HCT116 (cell line): Measurements from ENCODE around the gene HUWE1. TPM values are rescaled to one million over a fixed set of nuclear protein-coding genes. Genes with fewer than 3 reads are reported as not detected.

Experiments
- ATAC-seq: fragments of 200-7000 bp; cut with Tn5 transposase; 2 replicates; pipeline ENCODE4 v1.9.1; 2020; ENCODE audit warnings: mild to moderate bottlenecking, moderate library complexity
- BruUV-seq: library from RNA; stranded (reverse); fragments of 400-500 nt; replicated peaks from 2 replicates; lab custom pipeline; 2021; lab: Mats Ljungman, UMichigan
- CTCF ChIA-PET: fragments of 300-600 bp; sonication (Branson Sonifier 250); formaldehyde crosslinking; loops from one replicate; lab custom pipeline; 2021; ENCODE audit warnings: antibody characterized with exemption; lab: Charles Lee
- POLR2A ChIA-PET: fragments of 300-600, 350-600 bp; sonication (Branson Sonifier 250); formaldehyde crosslinking; loops from one replicate; lab custom pipeline; 2021; ENCODE audit warnings: antibody characterized with exemption; lab: Charles Lee
- RAD21 ChIA-PET, 2 experiments: fragments of 300-600 bp; sonication (Branson Sonifier 250); formaldehyde crosslinking; loops; one replicate each; lab custom pipeline; 2023; ENCODE audit warnings: low total read pairs in 2 of 2; ENCODE audit not compliant: uncharacterized antibody in 2 of 2, unreplicated experiment in 2 of 2, low non-redundant PET in 1 of 2; lab: Charles Lee
- DNase-seq: peaks from one replicate; pipeline ENCODE4 v3.0.0-alpha.2; 2010; ENCODE audit warnings: low read depth, low spot score
- H2AFZ ChIP-seq: fragments of 200-600 bp; shearing (Covaris generic), sonication (generic); 2 replicates; pipeline ENCODE4 v1.6.1; 2017; ENCODE audit warnings: low read depth, mixed run types, mixed read lengths, antibody characterized with exemption, low read length; ENCODE audit not compliant: poor library complexity, severe bottlenecking
- H3K27ac ChIP-seq: 2 replicates; pipeline ENCODE4 v1.5.1; 2012; ENCODE audit warnings: low read depth, low read length
- H3K27me3 ChIP-seq: fragments of 200-600 bp; sonication (generic); 2 replicates; pipeline ENCODE4 v1.6.1; 2016; ENCODE audit warnings: mixed run types, low read length, mixed read lengths; ENCODE audit not compliant: insufficient read depth
- H3K36me3 ChIP-seq, 2 experiments: fragments of 200-500 bp in 1 of 2; fragments of 200-600 bp in 1 of 2; sonication (Bioruptor generic) in 1 of 2; sonication (generic) in 1 of 2; 2 replicates each; pipeline versions ENCODE4 v1.5.1 to v1.6.1; 2014 to 2016; ENCODE audit warnings: low read length in 2 of 2, inconsistent platforms in 1 of 2, mixed read lengths in 1 of 2, mixed run types in 1 of 2; ENCODE audit not compliant: insufficient read depth in 2 of 2, control insufficient read depth in 1 of 2
- H3K4me1 ChIP-seq, 2 experiments: fragments of 200-600 bp in 1 of 2; sonication (generic) in 1 of 2; 2 replicates each; pipeline versions ENCODE4 v1.5.1 to v1.6.1; 2012 to 2017; ENCODE audit warnings: low read length in 2 of 2, inconsistent platforms in 1 of 2, mild to moderate bottlenecking in 1 of 2, mixed read lengths in 1 of 2, mixed run types in 1 of 2, moderate library complexity in 1 of 2; ENCODE audit not compliant: insufficient read depth in 2 of 2, control insufficient read depth in 1 of 2
- H3K4me2 ChIP-seq: fragments of 200-600 bp; sonication (generic); 2 replicates; pipeline ENCODE4 v1.6.1; 2017; ENCODE audit warnings: mixed run types, low read length, mixed read lengths
- H3K4me3 ChIP-seq, 2 experiments: fragments of 200-600 bp in 1 of 2; sonication (generic) in 1 of 2; replicated peaks in 1 of 2; 2 replicates each; pipeline ENCODE4 v1.5.1; 2011 to 2016; ENCODE audit warnings: low read length in 2 of 2, control low read depth in 1 of 2, low read depth in 1 of 2, mild to moderate bottlenecking in 1 of 2, mixed read lengths in 1 of 2, mixed run types in 1 of 2
- H3K79me2 ChIP-seq: fragments of 200-600 bp; sonication (generic); 2 replicates; pipeline ENCODE4 v1.6.1; 2017; ENCODE audit warnings: mild to moderate bottlenecking, mixed run types, low read length, moderate library complexity, mixed read lengths; ENCODE audit not compliant: insufficient read depth
- H3K9ac ChIP-seq: fragments of 200-600 bp; sonication (generic); 2 replicates; pipeline ENCODE4 v1.6.1; 2016; ENCODE audit warnings: low read length, mixed read lengths
- H3K9me2 ChIP-seq: fragments of 200-600 bp; sonication (generic), shearing (Covaris generic); 2 replicates; pipeline ENCODE4 v1.6.1; 2017; ENCODE audit warnings: mixed run types, mild to moderate bottlenecking, moderate library complexity; ENCODE audit not compliant: insufficient read depth
- H3K9me3 ChIP-seq, 2 experiments: fragments of 200-500 bp in 1 of 2; fragments of 200-600 bp in 1 of 2; sonication (Bioruptor generic) in 1 of 2; sonication (generic) in 1 of 2; 2 replicates each; pipeline ENCODE4 v1.6.1; 2014 to 2017; ENCODE audit warnings: low read length in 2 of 2, mixed read lengths in 2 of 2, inconsistent platforms in 1 of 2, low read depth in 1 of 2, mild to moderate bottlenecking in 1 of 2, mixed run types in 1 of 2, moderate library complexity in 1 of 2; ENCODE audit not compliant: control insufficient read depth in 1 of 2, insufficient read depth in 1 of 2
- H4K20me1 ChIP-seq: fragments of 200-600 bp; sonication (generic), shearing (Covaris generic); 2 replicates; pipeline ENCODE4 v1.6.1; 2017; ENCODE audit warnings: mixed run types, mild to moderate bottlenecking, moderate library complexity; ENCODE audit not compliant: insufficient read depth
- ATF3 ChIP-seq: IDR thresholded peaks from 2 replicates; pipeline ENCODE4 v1.6.1; 2012
- CBX3 ChIP-seq: IDR thresholded peaks from 2 replicates; pipeline ENCODE4 v1.6.1; 2012; ENCODE audit warnings: low read depth
- CEBPB ChIP-seq: IDR thresholded peaks from 2 replicates; pipeline ENCODE4 v1.6.1; 2012; ENCODE audit warnings: low read depth
- ELF1 ChIP-seq: IDR thresholded peaks from 2 replicates; pipeline ENCODE4 v1.6.1; 2012; ENCODE audit warnings: low read depth, borderline replicate concordance
- EZH2 ChIP-seq: fragments of 200-600 bp; sonication (generic); IDR thresholded peaks from 2 replicates; pipeline ENCODE4 v1.6.1; 2017; ENCODE audit warnings: antibody characterized with exemption, mixed run types
- EZH2phosphoT487 ChIP-seq: fragments of 200-600 bp; IDR thresholded peaks from 2 replicates; pipeline ENCODE4 v1.6.1; 2018; ENCODE audit warnings: antibody characterized with exemption, borderline replicate concordance
- FOSL1 ChIP-seq: IDR thresholded peaks from 2 replicates; pipeline ENCODE4 v1.6.1; 2012; ENCODE audit warnings: low read depth
- POLR2A ChIP-seq: IDR thresholded peaks from 2 replicates; pipeline ENCODE4 v1.7.0; 2011; ENCODE audit warnings: borderline replicate concordance; ENCODE audit not compliant: insufficient read depth, insufficient read length; ENCODE audit errors: extremely low read depth
- POLR2AphosphoS5 ChIP-seq: IDR thresholded peaks from 2 replicates; pipeline ENCODE4 v1.6.1; 2011; ENCODE audit warnings: mild to moderate bottlenecking, low read depth, low read length, moderate library complexity
- SIN3A ChIP-seq: IDR thresholded peaks from 2 replicates; pipeline ENCODE4 v1.6.1; 2012; ENCODE audit warnings: low read depth
- SP1 ChIP-seq: IDR thresholded peaks from 2 replicates; pipeline ENCODE4 v1.6.1; 2012; ENCODE audit warnings: low read depth
- TCF7L2 ChIP-seq: IDR thresholded peaks from 2 replicates; pipeline ENCODE4 v1.7.0; 2011; ENCODE audit warnings: borderline replicate concordance, inconsistent platforms; ENCODE audit not compliant: insufficient read depth, insufficient read length; ENCODE audit errors: extremely low read depth
- YY1 ChIP-seq: IDR thresholded peaks from 2 replicates; pipeline ENCODE4 v1.6.1; 2011; ENCODE audit warnings: low read length, low read depth, moderate library complexity, mild to moderate bottlenecking; ENCODE audit not compliant: insufficient replicate concordance; ENCODE audit errors: extremely low read depth
- ZBTB33 ChIP-seq: IDR thresholded peaks from 2 replicates; pipeline ENCODE4 v1.6.1; 2011; ENCODE audit warnings: mild to moderate bottlenecking, low read length, moderate library complexity; ENCODE audit not compliant: insufficient replicate concordance; ENCODE audit errors: extremely low read depth
- ZFX ChIP-seq: fragments of 450-650 bp; IDR thresholded peaks from 2 replicates; pipeline ENCODE4 v1.6.1; 2017
- intact Hi-C: fragments of 100-400 bp; cut with micrococcal nuclease; formaldehyde crosslinking; loops from 2 replicates; pipeline ENCODE4 v1.10.0; 2022
- total RNA-seq: library from RNA; stranded (reverse); gene quantifications from one replicate; pipeline ENCODE4 v1.2.1, GENCODE V29; 2021; ENCODE audit not compliant: unreplicated experiment
- TF ChIP-seq, protein P1 (sequence below): IDR thresholded peaks from 2 replicates; pipeline ENCODE4 v1.6.1; 2012

Gene HUWE1
- total RNA-seq, 1 experiment from 2014 or later: 197 TPM

GRCh38 chrX:53605004-53605403 is 81.5 kb downstream of the HUWE1 start:
- CTCF ChIA-PET: no interaction called here

GRCh38 chrX:53599781-53600396 is 86.6 kb downstream of the HUWE1 start:
- Histone ChIP-seq H3K27me3 (no peaks in the 10 kb centered on the region), H3K4me2 (no peak overlapping the region), H3K9me2 (no peaks in the 10 kb centered on the region), H3K79me2 (peaks cover 17% of the 10 kb centered on the region; the same call in 1 of the 2 replicates), H3K4me1 (no peaks in the 10 kb centered on the region), H3K36me3 (peaks cover 27 to 30% of the 10 kb centered on the region in 2 experiments; a peak in 3 of 4 replicates), H3K9me3 (no peaks in the 10 kb centered on the region), H3K27ac (no peak overlapping the region), H3K9ac (no peak overlapping the region), H2AFZ (no peak overlapping the region), H3K4me3 (no peak overlapping the region), H4K20me1 (0 out of 2 replicates have a peak, but pooled peaks cover 3% of the 10 kb centered on the region)
- DNase-seq (no peak), ATAC-seq (no peak)
- CTCF ChIA-PET: no interaction called here
- RAD21 ChIA-PET: no interaction called here
- no TSS peak for BruUV-seq
- POLR2A ChIA-PET: no interaction called here
- intact Hi-C loops: no loop called here
- TF ChIP-seq POLR2A (no peak), SIN3A (no peak), POLR2AphosphoS5 (no peak), SP1 (no peak), CBX3 (no peak), EZH2phosphoT487 (no peak), ZBTB33 (no peak), ZFX (no peak), ATF3 (no peak), YY1 (no peak), TCF7L2 (no peak), CEBPB (no peak), EZH2 (no peak)
- TF ChIP-seq, protein P1, sequence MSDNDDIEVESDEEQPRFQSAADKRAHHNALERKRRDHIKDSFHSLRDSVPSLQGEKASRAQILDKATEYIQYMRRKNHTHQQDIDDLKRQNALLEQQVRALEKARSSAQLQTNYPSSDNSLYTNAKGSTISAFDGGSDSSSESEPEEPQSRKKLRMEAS: no peak

More at GRCh38 chrX:53605004-53605403, 81.5 kb downstream of the HUWE1 start:
- Histone ChIP-seq H3K4me3 (no peak overlapping the region), H4K20me1 (peaks cover 4% of the 10 kb centered on the region; the same call in 1 of the 2 replicates), H3K27me3 (no peaks in the 10 kb centered on the region), H3K36me3 (peaks cover 22 to 30% of the 10 kb centered on the region in 2 experiments; a peak in 3 of 4 replicates), H3K9me2 (no peaks in the 10 kb centered on the region), H3K4me1 (no peaks in the 10 kb centered on the region), H3K79me2 (peaks cover 53% of the 10 kb centered on the region; the same call in 1 of the 2 replicates), H3K27ac (no peak overlapping the region), H3K4me2 (no peak overlapping the region), H3K9ac (no peak overlapping the region), H3K9me3 (no peaks in the 10 kb centered on the region), H2AFZ (no peak overlapping the region)
- RAD21 ChIA-PET: no interaction called here
- TF ChIP-seq ZFX (no peak), FOSL1 (no peak), ELF1 (no peak), SIN3A (no peak)
- TF ChIP-seq, protein P1: no peak
- POLR2A ChIA-PET: no interaction called here
- DNase-seq (no peak), ATAC-seq (no peak)
- BruUV-seq: no TSS peak
- intact Hi-C loops: no loop called here
